Heart right ventricle (tissue), 16 donors: ENCODE measurements around the gene STUM. TPM values are rescaled to one million over a fixed set of nuclear protein-coding genes. Genes with fewer than 3 reads are reported as not detected.
"Not testable (repeated sequence)": the region's sequence is repeated elsewhere in the genome, so short reads cannot be mapped to it uniquely, and the experiment has no call there.

Experiments used
- ATAC-seq, 8 donors: fragments of 200-7000 bp; cut with Tn5 transposase; one replicate each; pipeline ENCODE4 v1.9.1; 2020; ENCODE audit warnings: mild to moderate bottlenecking in 8 of 8, moderate library complexity in 8 of 8, moderate number of reproducible peaks in 1 of 8
- DNase-seq, 2 donors: peaks; one replicate each; pipeline ENCODE4 v3.0.0-alpha.2; 2020
- H3K27ac ChIP-seq, 10 donors: fragments of 200-600 bp; sonication (generic) in 2 of 10; one replicate each; pipeline versions ENCODE4 v1.5.0 to v1.8.0; 2020 to 2022; ENCODE audit warnings: mild to moderate bottlenecking in 3 of 10
- H3K27me3 ChIP-seq, 7 donors: fragments of 200-600 bp; one replicate each; pipeline ENCODE4 v1.8.0; 2021 to 2022; ENCODE audit warnings: mild to moderate bottlenecking in 2 of 7
- H3K36me3 ChIP-seq, 9 donors: fragments of 200-600 bp; sonication (generic) in 1 of 9; one replicate each; pipeline versions ENCODE4 v1.5.0 to v1.8.0; 2020 to 2022; ENCODE audit warnings: mild to moderate bottlenecking in 2 of 9
- H3K4me1 ChIP-seq, 9 donors: fragments of 200-600 bp; sonication (generic) in 1 of 9; one replicate each; pipeline versions ENCODE4 v1.5.0 to v1.8.0; 2020 to 2022; ENCODE audit warnings: mild to moderate bottlenecking in 4 of 9
- H3K4me3 ChIP-seq, 10 donors: fragments of 200-600 bp; sonication (generic) in 2 of 10; one replicate each; pipeline versions ENCODE4 v1.5.0 to v1.8.0; 2020 to 2022; ENCODE audit warnings: mild to moderate bottlenecking in 7 of 10, moderate library complexity in 2 of 10
- H3K9me3 ChIP-seq, 11 donors: fragments of 200-600 bp in 10 of 11; sonication (generic) in 2 of 11; one replicate each; pipeline versions ENCODE4 v1.5.0 to v1.8.0; 2013 to 2022; ENCODE audit warnings: mild to moderate bottlenecking in 2 of 11, control low read depth in 1 of 11, moderate library complexity in 1 of 11
- CTCF ChIP-seq, 9 donors: fragments of 200-600 bp; sonication (generic) in 2 of 9; IDR thresholded peaks; one replicate each; pipeline versions ENCODE4 v1.5.0 to v1.8.0; 2021 to 2022; ENCODE audit warnings: antibody characterized with exemption in 9 of 9, mild to moderate bottlenecking in 5 of 9, moderate library complexity in 1 of 9
- WGBS, 2 donors: extraction: QIAGEN DNeasy Blood & Tissue Kit; methylation state at CpG; one replicate each; pipeline ENCODE4 v1.1.7; 2013; ENCODE audit warnings: inconsistent platforms in 1 of 2; 5-methylcytosine and 5-hydroxymethylcytosine counted together
- intact Hi-C, 10 donors: fragments of 100-400 bp; cut with DNase I; formaldehyde crosslinking; loops; one replicate each; pipeline versions ENCODE4 v1.11.1 to v1.14.2; 2022
- polyA plus RNA-seq, 2 donors: library from polyadenylated mRNA; stranded (reverse); fragments of 200-250 nt; gene quantifications; one replicate each; pipeline ENCODE4 v1.2.3, GENCODE V29; 2013
- total RNA-seq, 10 donors: library from RNA; stranded (reverse); fragmentation: NEBNext Ultra II Directional in 3 of 10; extraction: Animal tissue kit (Norgen Biotek cat#: 25700) in 3 of 10; gene quantifications; one replicate each; pipeline versions ENCODE4 v1.2.1 to v1.2.4, GENCODE V29; 2021 to 2023
- donor health status: Arrhythmogenic right ventricular cardiomyopathy.
- donor health status: ischemic (EF 13 %, LVEDD 7.1; RV severe dilation, severe dysfunction).
- donor health status: healthy with polysubstance abuse.
- donor health status: DM: no; HTN: yes; CAD: no.
- donor health status: DM: no; HTN: no; CAD: no.
- donor health status: ischemic (EF 25% LVEDD 6.9; RV normal size, moderate dysfunction).
- donor health status: ischemic (EF 25% LVEDD 5.7; RV mildly dilated, moderate dysfunction).
- donor health status: healthy.
- donor health status: DM: yes; HTN: yes; CAD: no.
- donor health status: Ischemic cardiomyopathy.
- donor health status: ischemic (EF 35%, LVEDD 5.7; RV mildly dilated, moderate dysfunction).
- donor health status: nonischemic (EF 11% LVEDD 7.7; RV severe dilation, severe dysfunction).
- donor health status: DM: yes; HTN: yes; CAD: no.
- donor health status: PGD.
- donor health status: ischemic (EF 29% LVEDD 5.4; RV normal size, mild dysfunction).
- donor health status: nonischemic (EF 23%, LVEDD 6.1; RV moderate dilation, normal function).

The STUM gene
- total and polyA plus RNA-seq, 12 donors, result 0.36 to 2.8 (median 0.94) TPM

GRCh38 chr1:226638608-226639007 lies 90.0 kb downstream of the STUM start:
- Histone ChIP-seq H3K27me3 (no peaks in the 10 kb centered on the region), H3K4me1 (peaks cover 7 to 83% (median 32%) of the 10 kb centered on the region in 9 donors), H3K9me3 (no peaks in the 10 kb centered on the region), H3K4me3 (no peak overlapping the region), H3K36me3 (peaks cover 0 to 97% (median 14%) of the 10 kb centered on the region in 9 donors), H3K27ac (peak overlapping the region in 7 of 10 donors; percentile 26 to 71 (median 61))
- WGBS, 2 donors, result 79 to 82% methylated on average over 16 of the region's 16 CpGs
- intact Hi-C loops, result loop anchor here in 9 of 10 donors (5.0 to 10.0 kb wide), 7 partner anchors 46 to 806 kb away; partner anchors contain the start of gene ITPKB (in 3 of the 9)
- ATAC-seq (peak in 5 of 8 donors; percentile 1 to 7 (median 3)), DNase-seq (no peak)
- no peak for TF ChIP-seq CTCF (IDR thresholded peaks at IDR 0.05)

- H3K27me3 ChIP-seq, DNase-seq, H3K9me3 ChIP-seq, ATAC-seq, H3K4me3 ChIP-seq: not testable (repeated sequence)
- Histone ChIP-seq H3K4me1 (peaks cover 7 to 83% (median 28%) of the 10 kb centered on the region in 9 donors), H3K36me3 (peaks cover 0 to 97% (median 14%) of the 10 kb centered on the region in 9 donors), H3K27ac (peak overlapping the region in 2 of 10 donors; percentile 25 to 55)
- 90 to 94% methylated on average over 8 of the region's 8 CpGs for WGBS, 2 donors
- intact Hi-C loops, result loop anchor here in 9 of 10 donors (5.0 to 10.0 kb wide), 7 partner anchors 46 to 806 kb away; partner anchors contain the start of gene ITPKB (in 3 of the 9)
Observed at GRCh38 chr1:226639206-226639605, 90.6 kb downstream of the STUM start.

GRCh38 chr1:226639631-226640061 lies 91.1 kb downstream of the STUM start:
- 92 to 93% methylated on average over 16 to 18 of the region's 18 CpGs for WGBS, 2 donors
- Histone ChIP-seq H3K4me3 (no peak overlapping the region), H3K9me3 (no peaks in the 10 kb centered on the region), H3K36me3 (peaks cover 0 to 96% (median 14%) of the 10 kb centered on the region in 9 donors), H3K27ac (peak overlapping the region in 4 of 10 donors; percentile 25 to 55 (median 40)), H3K27me3 (no peaks in the 10 kb centered on the region), H3K4me1 (peaks cover 7 to 83% (median 28%) of the 10 kb centered on the region in 9 donors)
- no peak for TF ChIP-seq CTCF (IDR thresholded peaks at IDR 0.05)
- intact Hi-C loops, result loop anchor here in 9 of 10 donors (5.0 to 10.0 kb wide), 7 partner anchors 45 to 805 kb away; partner anchors contain the start of gene ITPKB (in 3 of the 9)
- DNase-seq (no peak), ATAC-seq (no peak)

- DNase-seq (no peak), ATAC-seq (no peak)
- Histone ChIP-seq H3K9me3 (no peaks in the 10 kb centered on the region), H3K4me1 (peaks cover 13 to 83% (median 33%) of the 10 kb centered on the region in 9 donors), H3K4me3 (no peak overlapping the region), H3K27ac (peak overlapping the region in 3 of 10 donors; percentile 28 to 55 (median 51)), H3K27me3 (no peaks in the 10 kb centered on the region), H3K36me3 (peaks cover 0 to 98% (median 14%) of the 10 kb centered on the region in 9 donors)
- WGBS, 2 donors, result 76 to 79% methylated on average over 23 of the region's 23 CpGs
- intact Hi-C loops, result no loop called here
- no peak for TF ChIP-seq CTCF (IDR thresholded peaks at IDR 0.05)
Observed at GRCh38 chr1:226640321-226641136, 92.0 kb downstream of the STUM start.
